ENCODE results near the gene OVOL3.

GRCh38 chr19:36081894-36082293, 29.0 kb upstream of the OVOL3 start:
- TF ChIP-seq CTCF (conservative IDR thresholded peaks at IDR 0.05; ENCODE audit: low read depth, low read length) (no peak), EZH2 (IDR thresholded peaks at IDR 0.05; ENCODE audit: borderline replicate concordance, low read depth, low read length, poor library complexity, severe bottlenecking) (no peak)

Data from A673 (cell line).